ENCODE measurements around the gene GRP.

The GRP gene

DNA sequence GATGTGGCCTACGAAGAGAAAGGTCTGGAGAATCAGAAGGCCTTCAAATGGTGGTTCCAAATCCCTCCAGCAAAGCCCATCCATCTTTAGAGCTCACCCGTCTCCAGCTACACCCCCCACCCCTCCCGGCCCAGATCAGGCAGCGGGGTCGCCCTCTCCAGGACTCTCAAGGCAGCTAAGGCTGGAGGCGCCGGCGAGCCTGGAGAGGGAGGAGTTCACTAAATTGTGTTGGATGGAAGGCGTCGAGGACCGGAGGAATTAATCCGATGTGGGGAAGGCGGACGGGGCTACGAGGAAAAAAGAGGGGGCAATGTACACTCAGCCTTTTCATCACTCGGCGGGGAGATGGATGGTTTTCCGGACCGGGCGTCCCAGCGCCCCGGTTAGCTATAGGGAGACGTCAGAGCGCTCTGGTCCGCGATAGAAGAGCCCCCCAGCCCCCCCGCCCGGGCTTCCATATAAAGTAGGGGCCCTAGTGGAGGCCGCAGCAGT, at the start of gene GRP:
Gene GRP, plus strand, starts transcription at position 487 of the 492 bp plus-strand sequence. CDS start 108 bp downstream, outside the sequence.
- DNase-seq (ENCODE audit: low read depth), result no peak

DNA sequence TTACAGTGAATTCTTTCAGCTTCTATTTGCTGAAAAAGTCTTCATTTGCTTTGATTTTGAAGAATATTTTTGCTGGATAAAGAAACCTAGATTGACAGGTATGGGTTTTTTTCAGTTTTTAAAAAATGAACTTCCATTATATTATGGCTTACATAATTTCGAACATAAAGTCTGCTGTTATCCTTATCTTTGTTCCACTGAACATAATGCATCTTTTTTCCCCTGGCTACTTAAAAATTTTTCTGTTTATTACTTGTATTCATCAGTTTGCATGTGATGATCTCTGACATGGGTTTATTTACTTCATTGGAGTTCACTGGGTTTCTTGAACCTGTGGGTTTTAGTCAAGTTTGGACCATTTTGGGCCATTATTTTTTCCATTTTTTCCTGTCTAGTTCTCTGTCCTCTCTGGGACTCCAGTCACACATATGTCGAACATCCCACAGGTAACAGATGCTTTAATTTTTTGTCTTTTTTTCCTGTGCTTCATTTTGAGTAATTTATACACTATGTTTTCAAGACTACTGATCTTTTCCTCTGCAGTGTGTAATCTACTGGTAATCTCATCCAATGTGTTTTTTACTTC, 47.2 kb upstream of the GRP start:
- DNase-seq (ENCODE audit: low read depth), result no peak

DNA sequence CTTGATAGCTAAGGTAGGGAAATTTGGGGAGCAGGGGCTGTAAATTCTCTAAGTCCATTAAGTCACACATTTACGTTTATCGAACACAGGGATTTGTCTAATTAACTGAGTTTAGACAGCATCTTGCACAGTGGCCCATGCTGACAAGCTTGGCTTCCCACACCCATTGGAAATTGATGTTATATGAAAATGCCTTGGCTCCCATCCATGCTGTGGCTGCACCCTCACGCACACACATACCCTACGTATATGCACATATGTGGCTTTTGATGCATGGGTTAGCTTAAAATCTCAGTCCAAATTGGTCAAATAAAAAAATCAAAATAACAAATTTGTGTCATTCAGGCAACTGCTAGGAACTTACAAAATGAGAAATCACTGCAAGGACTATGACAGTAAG, 42.5 kb upstream of the GRP start:
- no peak for DNase-seq (ENCODE audit: low read depth)

DNA sequence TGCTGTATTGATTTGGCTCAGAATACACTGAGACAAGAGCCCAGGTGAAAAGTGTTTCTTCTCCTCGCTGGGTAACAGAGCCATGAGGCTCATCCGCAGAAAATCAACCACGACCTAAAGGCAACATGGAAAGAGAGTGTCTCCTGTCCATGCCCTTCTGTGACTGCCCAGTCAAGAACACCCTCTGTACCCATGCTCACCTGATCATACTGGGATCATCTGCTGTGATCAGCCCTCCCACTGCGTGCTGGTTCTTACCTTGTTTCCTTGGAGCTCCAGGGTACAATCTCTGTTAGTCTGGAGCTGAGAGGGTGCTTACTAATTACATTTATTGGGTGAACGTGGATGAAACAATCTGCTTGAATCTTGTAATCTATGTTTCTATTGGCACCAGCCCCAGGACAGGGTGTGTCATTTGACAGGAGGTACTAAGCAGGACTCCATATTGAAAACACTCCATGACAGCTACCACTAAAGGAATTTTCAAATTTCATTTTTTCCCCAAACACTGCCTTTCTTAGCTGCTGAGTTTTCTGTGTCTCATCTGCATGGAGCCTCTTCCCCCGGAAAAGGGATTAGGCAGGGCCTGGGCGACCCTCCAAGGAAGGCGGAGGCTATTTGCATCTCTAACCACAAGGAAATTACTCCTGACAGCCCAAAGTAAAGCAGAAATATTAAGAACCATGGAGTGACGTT, 39.7 kb upstream of the GRP start:
- DNase-seq (ENCODE audit: low read depth), result no peak

DNA sequence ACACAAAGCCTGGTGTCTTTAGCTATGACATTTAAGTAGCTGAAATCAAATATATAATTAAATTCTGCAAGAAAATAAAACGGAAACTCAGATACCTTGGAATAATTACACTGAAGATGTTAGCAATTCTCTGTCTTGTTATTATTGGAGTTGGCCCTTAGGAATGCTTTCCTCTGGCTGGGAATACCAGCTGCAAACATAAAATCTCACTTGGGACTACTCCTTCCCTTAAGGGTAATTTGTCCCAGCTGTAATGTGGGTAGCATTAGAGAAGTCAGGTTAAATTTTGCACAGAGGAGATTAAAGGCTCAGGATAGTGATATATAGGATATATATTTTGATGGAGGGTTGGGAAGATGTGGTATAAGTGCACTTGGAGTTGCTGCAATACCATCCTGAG, 37.3 kb upstream of the GRP start:
- no peak for DNase-seq (ENCODE audit: low read depth)

DNA sequence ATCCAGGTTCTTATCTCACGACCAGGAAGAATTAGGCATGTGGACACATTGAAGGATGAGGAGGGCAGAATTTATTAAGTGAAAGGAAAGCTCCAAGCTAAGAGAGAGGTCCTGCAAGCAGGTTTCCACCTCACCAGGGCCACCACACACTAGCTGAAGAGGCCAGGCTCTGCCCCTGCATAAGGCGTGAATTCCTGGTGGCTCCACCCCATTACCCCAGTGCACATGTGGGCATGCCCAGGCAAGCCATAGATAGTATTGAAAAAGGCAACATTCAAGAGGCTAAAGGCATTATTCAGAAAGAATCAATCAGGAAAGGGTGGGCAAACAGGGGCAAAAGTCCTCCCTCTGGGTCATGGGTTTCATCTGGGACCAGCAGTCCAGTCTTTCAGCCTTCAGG, 30.9 kb upstream of the GRP start:
- DNase-seq (ENCODE audit: low read depth), result no peak

DNA sequence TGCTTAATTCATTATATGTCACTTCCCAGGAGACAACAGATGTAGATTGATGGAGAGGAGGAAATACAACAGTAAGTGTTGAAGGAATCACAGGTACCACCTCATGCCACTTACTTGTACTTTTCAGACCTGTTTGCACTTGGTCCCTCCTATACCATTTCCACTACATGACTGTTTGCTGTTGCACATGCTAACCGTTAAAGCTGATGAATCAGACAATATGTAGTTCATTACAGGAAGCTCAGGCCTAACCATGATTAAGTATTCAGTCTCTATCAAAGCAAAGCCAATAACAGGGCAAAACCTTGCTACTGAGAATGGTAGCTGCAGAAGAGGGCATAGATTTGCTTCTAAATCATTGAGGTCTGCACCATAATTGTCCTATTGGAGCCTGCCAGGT, 30.2 kb upstream of the GRP start:
- DNase-seq (ENCODE audit: low read depth), result no peak

DNA sequence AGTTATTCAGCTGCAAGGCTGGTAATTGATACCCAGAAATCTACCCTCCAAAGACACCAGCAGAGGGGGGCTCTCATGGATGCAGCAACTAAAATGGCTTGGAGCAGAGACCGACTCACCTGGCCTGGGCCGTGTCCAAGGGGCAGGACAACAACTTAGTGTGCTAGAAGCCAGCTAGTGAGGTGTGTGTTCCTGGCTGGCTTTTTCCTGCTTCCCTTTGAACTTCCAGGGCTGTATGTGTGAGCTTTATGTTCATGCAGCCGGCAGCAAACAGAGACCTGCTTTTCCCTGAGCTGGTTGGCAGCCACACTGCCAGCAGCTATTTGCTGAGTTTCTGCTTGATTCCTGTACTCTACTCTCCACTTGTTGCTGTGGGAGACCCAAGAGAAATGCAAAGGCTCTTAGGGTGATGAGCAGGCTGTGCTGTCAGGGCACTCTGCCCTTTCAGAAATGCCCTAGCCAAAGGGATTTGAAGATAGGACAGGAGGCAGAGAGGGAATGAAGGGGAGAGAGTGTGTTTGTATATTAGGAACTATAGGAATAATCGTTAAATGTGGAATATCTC, 23.7 kb upstream of the GRP start:
- DNase-seq (ENCODE audit: low read depth), result no peak

DNA sequence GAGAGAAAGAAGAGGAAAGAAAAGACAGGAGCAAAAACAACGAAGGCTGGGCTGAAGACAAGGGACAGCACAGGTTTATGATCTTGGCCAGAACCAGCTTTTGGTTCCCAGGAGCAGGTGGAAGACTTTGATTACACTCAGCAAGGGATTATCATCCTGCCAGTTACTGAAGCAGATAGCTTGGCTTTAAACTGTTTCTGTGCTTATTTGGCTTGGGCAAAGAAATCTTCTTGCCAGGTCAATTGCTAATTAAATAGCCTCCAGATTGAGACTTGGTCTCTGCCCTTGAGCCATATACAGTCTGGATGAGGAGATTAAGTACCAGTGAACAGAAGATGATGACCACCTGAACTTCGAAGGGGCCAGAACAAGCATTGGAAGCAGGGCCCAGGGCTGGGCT, 22.3 kb upstream of the GRP start:
- no peak for DNase-seq (ENCODE audit: low read depth)

DNA sequence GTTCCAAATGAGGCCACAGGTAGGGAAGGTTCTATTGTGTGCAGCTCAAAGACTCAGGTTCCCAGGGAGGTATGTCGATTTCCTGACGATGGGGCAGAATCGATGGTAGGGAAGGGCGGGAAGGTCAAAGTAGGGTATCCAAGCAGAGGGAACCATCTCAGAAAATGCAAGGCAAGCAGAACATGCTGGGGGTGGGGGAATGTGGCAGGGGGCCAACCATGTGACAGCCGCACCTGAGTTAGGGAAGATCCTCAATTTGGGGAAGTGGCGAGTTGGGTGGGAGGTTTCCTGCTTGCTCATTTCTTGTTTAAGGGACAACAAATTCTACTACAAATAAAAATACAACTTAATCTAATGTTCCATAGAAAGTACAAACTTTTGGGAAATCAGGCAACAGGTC, 21.7 kb upstream of the GRP start:
- DNase-seq (ENCODE audit: low read depth), result no peak

DNA sequence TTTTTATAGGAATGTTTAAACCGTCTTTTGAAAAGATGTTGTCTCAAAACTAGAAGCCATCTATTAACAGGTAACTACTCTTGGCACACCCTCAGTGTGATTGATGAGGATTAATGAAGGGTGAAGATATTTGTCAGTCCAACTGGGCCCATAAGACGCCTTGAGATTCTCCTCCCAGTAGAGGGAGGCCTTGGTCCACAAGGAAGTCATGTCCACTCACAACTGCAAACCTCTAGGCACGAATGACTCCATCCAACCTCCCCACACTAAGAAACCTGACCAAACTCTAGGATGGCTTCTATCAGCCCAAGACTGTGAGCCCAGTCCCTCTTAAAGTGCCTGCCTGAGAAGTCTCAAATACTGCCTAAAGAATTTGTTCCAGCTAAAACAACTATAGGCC, 19.2 kb upstream of the GRP start:
- no peak for DNase-seq (ENCODE audit: low read depth)

DNA sequence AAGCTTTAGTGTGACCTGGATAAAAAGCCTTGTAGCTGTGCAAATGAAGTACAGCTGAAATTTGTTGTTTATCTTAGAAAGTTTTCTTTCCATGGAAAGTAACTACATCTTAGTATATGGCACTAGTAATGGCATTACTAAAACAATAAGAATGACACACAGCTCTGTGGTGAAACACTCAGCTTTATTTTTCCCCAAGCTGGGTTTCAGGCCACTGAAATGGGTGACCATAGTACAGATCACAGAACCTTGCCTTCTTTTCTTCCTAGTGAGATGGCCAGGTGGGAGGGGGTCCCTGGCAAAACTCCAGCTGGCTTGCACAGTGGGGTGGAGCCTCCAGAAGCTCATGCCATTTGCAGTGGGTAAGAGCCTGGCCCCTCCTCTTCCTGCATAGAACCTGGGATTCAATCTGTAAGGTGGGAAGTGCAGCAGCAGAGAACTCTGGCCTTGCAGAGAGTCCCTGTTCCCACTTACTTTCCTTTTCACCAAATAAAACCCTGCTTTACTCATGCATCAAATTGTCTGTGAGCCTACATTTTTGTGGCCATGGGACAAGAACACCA, 17.6 kb upstream of the GRP start:
- no peak for DNase-seq (ENCODE audit: low read depth)

DNA sequence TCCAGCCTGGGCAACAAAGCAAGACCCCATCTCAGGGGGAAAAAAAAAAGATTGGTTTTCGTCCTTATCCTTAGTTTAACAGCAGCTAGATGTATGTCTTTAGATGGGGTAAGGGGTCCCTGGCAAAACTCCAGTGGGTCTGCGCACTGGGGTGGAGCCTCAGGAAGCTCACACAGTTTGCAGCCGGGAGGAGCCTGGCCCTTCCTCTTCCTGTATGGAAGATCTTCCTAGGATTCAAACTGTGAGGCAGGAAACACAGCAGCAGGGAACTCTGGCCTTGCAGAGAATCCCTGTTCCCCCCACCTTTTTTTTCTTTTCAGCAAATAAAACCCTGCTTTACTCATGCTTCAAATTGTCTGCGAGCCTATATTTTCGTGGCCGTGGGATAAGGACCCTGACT, 12.5 kb upstream of the GRP start:
- no peak for DNase-seq (ENCODE audit: low read depth)

DNA sequence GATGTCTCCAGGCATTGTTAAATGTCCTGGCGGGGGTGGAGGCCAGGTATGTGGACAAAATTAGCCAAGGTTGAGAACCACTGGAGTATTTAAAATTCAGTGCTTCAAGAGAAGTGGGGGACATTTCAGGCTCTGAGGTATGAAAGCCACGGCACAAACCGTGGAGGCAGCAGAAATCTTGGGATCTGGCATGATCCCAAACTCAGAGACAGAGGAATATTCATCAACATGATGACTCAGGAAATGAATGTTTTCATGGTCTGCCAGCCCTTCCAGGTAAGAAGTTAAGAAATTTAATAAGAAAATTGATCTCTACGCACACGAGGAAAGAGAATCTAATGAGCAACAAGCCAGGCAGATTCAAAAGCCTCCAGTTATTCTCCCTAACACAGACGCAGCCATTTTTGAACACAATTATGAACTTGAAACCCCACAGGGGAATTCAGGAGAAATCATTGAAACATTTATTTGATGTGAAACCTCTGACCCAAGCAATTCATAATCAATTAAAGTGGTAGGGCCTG, 11.3 kb upstream of the GRP start:
- DNase-seq (ENCODE audit: low read depth), result no peak

DNA sequence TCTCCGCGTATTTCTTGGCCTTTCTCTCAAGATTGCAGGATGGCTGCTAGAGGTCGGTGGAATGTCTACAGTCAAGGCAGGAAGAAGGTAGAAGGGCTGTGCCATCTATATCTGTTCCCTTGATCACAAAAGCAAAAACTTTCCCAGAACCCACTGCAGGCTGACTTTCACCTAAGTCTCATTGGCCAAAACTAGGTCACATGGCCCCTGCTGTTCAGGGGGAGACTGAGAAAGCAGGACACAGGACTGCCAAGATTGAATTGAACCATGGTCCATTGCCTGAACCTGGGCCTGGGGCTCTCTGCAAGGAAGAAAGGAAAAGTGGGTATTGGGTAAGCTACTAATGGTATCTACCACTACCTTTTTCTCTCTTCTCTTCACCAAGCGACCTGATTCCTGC, 9.7 kb upstream of the GRP start:
- DNase-seq (ENCODE audit: low read depth), result no peak

DNA sequence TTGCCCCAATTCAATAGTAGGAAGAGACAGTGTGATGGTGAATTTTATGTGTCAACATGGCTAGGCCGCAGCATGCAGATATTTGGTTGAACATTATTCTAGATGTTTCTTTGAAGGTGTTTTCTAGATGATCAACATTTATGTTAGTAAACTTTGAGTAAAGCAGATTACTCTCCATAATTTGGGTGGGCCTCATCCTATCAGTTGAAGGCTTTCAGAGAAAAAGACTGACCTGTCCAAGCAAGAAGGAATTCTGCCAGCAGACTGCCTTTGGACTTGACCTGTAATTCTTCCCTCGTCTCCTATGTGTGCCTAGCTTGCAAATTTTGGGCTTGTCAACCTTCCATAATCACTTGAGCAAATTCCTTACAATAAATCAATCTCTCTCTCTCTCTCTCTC, 8.3 kb upstream of the GRP start:
- no peak for DNase-seq (ENCODE audit: low read depth)

DNA sequence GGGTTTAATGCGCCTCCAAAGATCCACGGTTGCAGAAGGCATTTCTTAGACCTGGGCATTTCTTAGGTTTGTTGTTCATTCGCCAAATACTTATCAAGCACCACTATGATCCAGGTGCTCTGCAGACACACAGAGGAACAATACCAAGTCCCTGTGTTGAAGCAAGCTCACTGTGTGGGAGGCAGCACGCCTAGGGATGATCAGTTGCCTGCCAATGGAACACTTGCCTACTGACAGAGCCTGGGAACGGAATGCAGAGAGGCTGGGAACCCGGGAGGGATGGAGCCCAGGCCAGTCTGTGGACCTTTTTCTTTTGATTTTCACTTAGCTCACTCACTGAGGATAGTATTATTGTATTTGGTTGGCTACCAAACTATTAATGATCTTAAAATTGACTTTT, 1.9 kb upstream of the GRP start:
- DNase-seq (ENCODE audit: low read depth), result no peak

DNA sequence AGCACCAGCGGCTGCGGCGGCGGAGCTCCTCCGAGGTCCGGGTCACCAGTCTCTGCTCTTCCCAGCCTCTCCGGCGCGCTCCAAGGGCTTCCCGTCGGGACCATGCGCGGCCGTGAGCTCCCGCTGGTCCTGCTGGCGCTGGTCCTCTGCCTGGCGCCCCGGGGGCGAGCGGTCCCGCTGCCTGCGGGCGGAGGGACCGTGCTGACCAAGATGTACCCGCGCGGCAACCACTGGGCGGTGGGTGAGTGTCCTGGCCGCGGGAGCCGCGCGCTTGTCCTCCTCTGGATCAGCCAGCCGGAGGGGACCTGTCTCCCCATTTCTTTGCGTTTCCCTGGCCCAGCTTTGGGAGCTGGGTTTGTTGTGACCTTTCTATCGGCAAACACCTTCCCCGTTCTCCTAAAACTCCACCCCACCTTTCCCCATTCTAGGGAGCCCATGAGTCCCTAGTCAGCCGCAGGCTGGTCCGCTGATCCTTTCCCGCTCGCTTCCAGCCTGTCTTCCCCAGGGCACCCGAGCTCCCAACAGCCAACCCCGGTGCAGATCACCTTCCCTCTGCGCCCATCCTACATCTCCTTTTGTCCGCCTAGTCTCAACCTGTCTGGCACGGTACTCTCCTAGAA, 316 bp downstream of the GRP start:
- DNase-seq (ENCODE audit: low read depth), result no peak

DNA sequence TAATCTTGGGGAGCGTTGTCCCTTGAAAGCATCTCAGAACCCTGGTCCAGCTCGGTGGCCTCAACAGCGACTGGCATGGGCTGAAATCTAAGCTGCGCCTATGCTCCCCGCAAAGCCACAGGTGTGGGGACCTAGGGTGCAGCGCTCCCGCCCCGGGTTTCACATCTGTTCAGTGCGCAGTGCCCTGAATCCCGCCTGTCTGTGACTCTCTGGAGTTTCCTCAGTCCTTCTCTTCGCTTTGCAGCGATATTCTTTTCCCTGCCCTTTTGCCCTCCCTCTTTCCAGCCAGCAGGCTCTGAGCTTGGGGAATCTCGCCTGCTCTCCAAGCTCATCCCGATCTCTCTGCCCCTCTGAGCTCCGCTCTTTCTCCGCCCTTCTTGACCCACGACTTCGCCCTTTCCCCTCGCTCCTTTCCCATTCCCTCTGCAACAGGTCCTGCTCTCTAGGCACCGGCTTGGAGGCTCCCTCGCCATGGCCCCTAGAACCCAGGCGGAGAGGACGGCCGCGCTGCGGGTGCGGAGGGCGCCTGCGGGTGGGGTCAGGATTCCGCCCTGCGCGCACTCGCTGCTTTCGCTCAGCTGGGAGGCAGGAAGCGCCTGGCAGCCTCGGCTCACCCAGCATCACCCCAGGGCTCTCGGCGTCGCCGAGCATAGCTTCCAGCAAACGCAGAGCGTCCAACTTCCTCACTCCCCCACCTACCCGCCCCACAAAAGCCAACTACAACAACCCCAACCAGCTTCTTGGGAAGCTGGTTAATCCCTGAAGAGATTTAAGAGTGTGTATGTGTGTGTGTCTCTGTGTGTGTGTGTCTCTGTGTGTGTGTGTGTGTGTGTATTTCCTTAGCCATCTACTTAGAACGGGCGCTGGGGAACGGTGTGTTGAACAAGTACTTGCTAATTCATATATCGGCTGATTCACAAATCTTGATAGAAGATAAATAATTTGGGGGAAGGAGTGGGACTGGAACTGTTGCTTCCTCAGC, 1.1 kb downstream of the GRP start:
- DNase-seq (ENCODE audit: low read depth), result no peak

DNA sequence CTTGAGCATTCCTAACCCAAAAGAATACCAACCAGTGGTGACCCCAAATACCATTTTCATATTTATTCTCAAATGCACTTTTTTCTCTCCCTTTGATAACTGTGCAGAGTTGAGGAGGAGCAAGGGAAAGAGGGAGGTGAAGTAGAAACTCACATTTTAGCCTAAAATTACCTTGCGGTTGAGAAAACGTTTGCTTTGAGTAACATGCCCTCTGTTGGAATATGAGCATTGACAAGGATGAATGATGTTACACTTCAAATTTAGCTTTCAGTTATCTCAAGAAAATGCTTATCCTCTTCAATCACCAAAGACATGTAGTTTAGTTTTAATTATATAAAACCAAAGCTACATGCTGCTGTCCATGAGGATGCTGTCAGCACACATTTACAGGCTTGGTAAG, 2.4 kb downstream of the GRP start:
- no peak for DNase-seq (ENCODE audit: low read depth)

DNA sequence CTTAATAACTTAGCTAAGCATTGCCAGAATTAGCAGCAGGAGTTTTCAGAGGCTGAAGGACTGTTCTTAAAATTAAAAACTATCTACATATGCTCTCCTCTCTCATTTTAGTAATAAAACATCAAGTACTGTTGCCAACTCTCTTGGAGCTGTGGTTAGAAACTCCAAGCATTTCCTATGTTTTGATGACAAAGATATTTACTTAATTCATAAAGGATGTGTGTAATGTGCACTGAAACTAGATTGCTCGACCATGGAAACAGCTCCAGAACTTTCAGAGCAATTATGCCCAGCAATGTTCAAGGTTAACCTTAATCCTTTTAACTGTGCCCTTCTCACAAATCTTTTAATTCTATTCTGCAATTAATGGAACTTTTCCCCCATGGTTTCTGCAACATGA, 8.4 kb downstream of the GRP start:
- no peak for DNase-seq (ENCODE audit: low read depth)

DNA sequence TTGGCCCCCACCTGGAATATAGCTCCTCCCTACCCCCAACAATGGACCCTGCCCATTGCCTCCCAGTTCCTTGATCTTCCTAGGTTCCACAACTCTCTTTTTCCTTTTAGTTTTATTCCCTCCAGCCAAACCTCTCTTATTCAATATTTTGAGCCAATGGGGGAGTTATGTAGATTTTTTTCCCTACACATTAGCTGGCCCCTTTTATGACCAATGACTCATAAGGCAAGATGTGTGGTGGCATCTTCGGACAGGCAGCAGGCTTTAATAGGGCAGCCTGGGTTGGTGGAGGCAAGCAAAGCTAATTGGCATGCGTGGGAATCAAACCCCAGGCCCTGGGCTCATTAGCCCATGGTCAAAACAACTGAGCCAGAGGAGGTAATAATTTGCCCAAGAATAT, 9.2 kb downstream of the GRP start:
- DNase-seq (ENCODE audit: low read depth), result no peak
